ENCODE measurements around the gene MARCHF7. TPM values are rescaled to one million over a fixed set of nuclear protein-coding genes. Genes with fewer than 3 reads are reported as not detected.

Gene MARCHF7
- total RNA-seq, 1 donor from 2014 or later, result 131 TPM

DNA sequence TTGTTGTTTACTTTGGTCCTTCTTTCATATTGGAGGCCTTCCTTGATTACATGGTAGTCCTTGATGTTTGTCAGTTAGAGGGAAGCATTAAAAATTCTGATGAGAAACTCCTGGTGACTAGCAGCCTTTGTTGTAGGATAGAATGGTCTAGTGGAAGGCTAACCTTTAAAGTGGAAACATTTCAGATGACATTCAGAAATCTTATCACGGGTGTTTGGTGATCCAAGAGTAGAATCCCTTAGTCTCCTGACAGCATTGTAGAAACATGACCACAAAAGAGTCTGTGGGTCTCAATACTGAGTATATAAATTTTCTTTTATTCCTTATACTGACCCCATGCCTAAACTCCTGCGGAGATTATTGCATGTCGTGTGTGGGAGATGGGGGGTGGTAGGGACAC is 13.4 kb downstream of the MARCHF7 start:
- H3K9me3 Mint-ChIP-seq, result peaks cover 23% of the 10 kb centered on the region
- no peak overlapping the region for H3K4me3 Mint-ChIP-seq
- H3K4me1 Mint-ChIP-seq, result peaks cover 3% of the 10 kb centered on the region
- no peak for DNase-seq (ENCODE audit: low spot score in 2 of 2, unreplicated experiment in 2 of 2)
- H3K27me3 Mint-ChIP-seq (ENCODE audit: low read depth), result no peaks in the 10 kb centered on the region
- H3K27ac Mint-ChIP-seq, result no peak overlapping the region
- TF ChIP-seq, protein P1, sequence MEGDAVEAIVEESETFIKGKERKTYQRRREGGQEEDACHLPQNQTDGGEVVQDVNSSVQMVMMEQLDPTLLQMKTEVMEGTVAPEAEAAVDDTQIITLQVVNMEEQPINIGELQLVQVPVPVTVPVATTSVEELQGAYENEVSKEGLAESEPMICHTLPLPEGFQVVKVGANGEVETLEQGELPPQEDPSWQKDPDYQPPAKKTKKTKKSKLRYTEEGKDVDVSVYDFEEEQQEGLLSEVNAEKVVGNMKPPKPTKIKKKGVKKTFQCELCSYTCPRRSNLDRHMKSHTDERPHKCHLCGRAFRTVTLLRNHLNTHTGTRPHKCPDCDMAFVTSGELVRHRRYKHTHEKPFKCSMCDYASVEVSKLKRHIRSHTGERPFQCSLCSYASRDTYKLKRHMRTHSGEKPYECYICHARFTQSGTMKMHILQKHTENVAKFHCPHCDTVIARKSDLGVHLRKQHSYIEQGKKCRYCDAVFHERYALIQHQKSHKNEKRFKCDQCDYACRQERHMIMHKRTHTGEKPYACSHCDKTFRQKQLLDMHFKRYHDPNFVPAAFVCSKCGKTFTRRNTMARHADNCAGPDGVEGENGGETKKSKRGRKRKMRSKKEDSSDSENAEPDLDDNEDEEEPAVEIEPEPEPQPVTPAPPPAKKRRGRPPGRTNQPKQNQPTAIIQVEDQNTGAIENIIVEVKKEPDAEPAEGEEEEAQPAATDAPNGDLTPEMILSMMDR (IDR thresholded peaks at IDR 0.05; ENCODE audit: unreplicated experiment), result no peak
- peaks cover 37% of the 10 kb centered on the region for H3K36me3 Mint-ChIP-seq

DNA sequence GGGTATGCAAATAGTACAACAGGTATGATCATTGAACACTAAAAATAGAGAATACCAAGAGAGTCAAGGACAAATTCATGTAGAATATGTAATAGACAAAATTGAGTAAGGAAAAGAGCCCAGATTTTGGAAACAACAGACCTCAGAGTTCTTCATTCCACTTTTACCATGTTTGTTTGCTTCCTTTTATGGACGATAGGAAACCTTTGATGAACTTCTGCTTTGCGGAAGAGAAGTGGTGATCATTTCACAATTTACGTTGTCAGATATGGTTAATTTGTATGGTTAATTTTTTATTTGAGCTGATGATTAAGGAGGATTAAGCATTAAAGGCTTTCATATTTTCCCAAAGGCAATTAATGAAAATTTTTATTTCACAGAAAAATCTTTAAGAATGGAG is 16.3 kb downstream of the MARCHF7 start:
- Mint-ChIP-seq H3K9me3 (peaks cover 23% of the 10 kb centered on the region), H3K36me3 (peaks cover 42% of the 10 kb centered on the region), H3K27me3 (ENCODE audit: low read depth) (no peaks in the 10 kb centered on the region), H3K4me3 (no peak overlapping the region), H3K4me1 (no peaks in the 10 kb centered on the region), H3K27ac (no peak overlapping the region)
- no peak for DNase-seq (ENCODE audit: low spot score in 2 of 2, unreplicated experiment in 2 of 2)
- TF ChIP-seq, protein P1 (IDR thresholded peaks at IDR 0.05; ENCODE audit: unreplicated experiment), result no peak

GRCh38 chr2:159735648-159736047 is 23.3 kb downstream of the MARCHF7 start:
- no peak overlapping the region for H3K4me3 Mint-ChIP-seq
- H3K4me1 Mint-ChIP-seq, result no peaks in the 10 kb centered on the region
- H3K9me3 Mint-ChIP-seq, result peaks cover 7% of the 10 kb centered on the region
- TF ChIP-seq, protein P1 (IDR thresholded peaks at IDR 0.05; ENCODE audit: unreplicated experiment), result no peak
- DNase-seq (ENCODE audit: low spot score in 2 of 2, unreplicated experiment in 2 of 2), result no peak
- peaks cover 42% of the 10 kb centered on the region for H3K36me3 Mint-ChIP-seq
- no peaks in the 10 kb centered on the region for H3K27me3 Mint-ChIP-seq (ENCODE audit: low read depth)
- no peak overlapping the region for H3K27ac Mint-ChIP-seq

- peaks cover 38% of the 10 kb centered on the region for H3K36me3 Mint-ChIP-seq
- no peak overlapping the region for H3K27ac Mint-ChIP-seq
- TF ChIP-seq, protein P1 (IDR thresholded peaks at IDR 0.05; ENCODE audit: unreplicated experiment), result no peak
- peaks cover 7% of the 10 kb centered on the region for H3K9me3 Mint-ChIP-seq
- no peaks in the 10 kb centered on the region for H3K4me1 Mint-ChIP-seq
- H3K27me3 Mint-ChIP-seq (ENCODE audit: low read depth), result no peaks in the 10 kb centered on the region
- DNase-seq (ENCODE audit: low spot score in 2 of 2, unreplicated experiment in 2 of 2), result no peak
- no peak overlapping the region for H3K4me3 Mint-ChIP-seq
Measured at GRCh38 chr2:159736048-159736447, 23.7 kb downstream of the MARCHF7 start.

DNA sequence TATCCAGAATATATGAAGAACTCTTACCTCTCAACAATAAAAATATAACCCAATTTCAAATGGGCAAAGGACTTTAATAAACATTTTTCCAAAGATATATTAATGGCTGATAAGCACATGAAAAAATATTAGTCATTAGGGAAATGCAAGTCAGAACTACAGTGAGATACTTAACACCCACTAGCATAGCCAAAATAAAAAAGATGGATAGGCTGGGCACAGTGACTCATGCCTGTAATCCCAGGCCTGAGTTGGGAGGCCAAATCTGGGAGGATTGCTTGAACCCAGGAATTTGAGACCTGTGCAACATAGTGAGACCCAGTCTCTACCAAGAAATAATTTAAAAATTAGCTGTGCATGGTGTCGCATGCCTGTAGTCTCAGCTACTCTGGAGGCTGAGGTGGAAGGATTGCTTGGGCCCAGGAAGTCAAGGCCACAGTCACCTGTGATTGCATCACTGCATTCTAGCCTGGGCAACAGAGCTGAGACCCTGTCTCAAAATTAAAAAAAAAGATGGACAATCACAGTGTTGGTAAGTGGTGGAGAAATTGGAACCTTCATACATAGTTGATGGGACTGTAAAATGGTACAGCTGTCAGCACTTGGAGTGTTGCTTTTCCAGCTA is 25.1 kb downstream of the MARCHF7 start:
- Mint-ChIP-seq H3K4me3 (no peak overlapping the region), H3K36me3 (peaks cover 39% of the 10 kb centered on the region), H3K27me3 (ENCODE audit: low read depth) (no peaks in the 10 kb centered on the region), H3K9me3 (peaks cover 7% of the 10 kb centered on the region), H3K27ac (no peak overlapping the region), H3K4me1 (no peaks in the 10 kb centered on the region)
- TF ChIP-seq, protein P1 (IDR thresholded peaks at IDR 0.05; ENCODE audit: unreplicated experiment), result no peak
- DNase-seq (ENCODE audit: low spot score in 2 of 2, unreplicated experiment in 2 of 2), result no peak

DNA sequence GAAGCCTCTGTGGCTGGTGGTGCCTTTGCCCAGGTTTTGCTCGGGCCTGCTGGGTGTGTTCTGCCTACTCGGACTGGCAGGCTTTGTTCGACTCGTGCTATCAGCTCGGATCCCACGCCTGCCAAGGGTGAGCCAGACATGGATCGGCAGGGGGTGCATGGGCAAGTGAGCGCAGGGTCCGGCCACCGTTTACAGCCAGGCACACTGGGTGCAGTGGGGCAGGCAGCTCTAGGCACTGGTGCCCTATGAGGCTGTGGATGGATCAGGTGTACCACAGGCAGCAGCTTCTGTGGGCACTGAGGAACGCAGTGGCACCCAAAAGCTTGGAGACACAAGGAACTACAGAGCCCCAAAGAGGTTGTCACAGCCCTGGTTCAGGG is 25.6 kb downstream of the MARCHF7 start:
- TF ChIP-seq, protein P1 (IDR thresholded peaks at IDR 0.05; ENCODE audit: unreplicated experiment), result no peak
- H3K36me3 Mint-ChIP-seq, result peaks cover 39% of the 10 kb centered on the region
- H3K27me3 Mint-ChIP-seq (ENCODE audit: low read depth), result no peaks in the 10 kb centered on the region
- no peaks in the 10 kb centered on the region for H3K4me1 Mint-ChIP-seq
- no peak overlapping the region for H3K4me3 Mint-ChIP-seq
- peaks cover 7% of the 10 kb centered on the region for H3K9me3 Mint-ChIP-seq
- no peak overlapping the region for H3K27ac Mint-ChIP-seq
- DNase-seq (ENCODE audit: low spot score in 2 of 2, unreplicated experiment in 2 of 2), result no peak

Measured in mesothelial cell of epicardium (in vitro differentiated cells).